Calu3 (cell line): ENCODE measurements around the gene CUEDC1. TPM values are rescaled to one million over a fixed set of nuclear protein-coding genes. Genes with fewer than 3 reads are reported as not detected.

Source experiments
- BruUV-seq: library from RNA; stranded (reverse); fragments of 400-500 nt; replicated peaks from 2 replicates; lab custom pipeline; 2021; lab: Mats Ljungman, UMichigan
- CTCF ChIA-PET: fragments of 300-600 bp; sonication (Branson Sonifier 250); formaldehyde crosslinking; loops from one replicate; lab custom pipeline; 2022; ENCODE audit warnings: antibody characterized with exemption; lab: Charles Lee
- DNase-seq: peaks from one replicate; pipeline ENCODE4 v3.0.0; 2022
- H3K27ac Mint-ChIP-seq: one replicate; pipeline ENCODE4 v1.8.0; 2022; ENCODE audit warnings: mixed read lengths; ENCODE audit not compliant: unreplicated experiment
- H3K27me3 Mint-ChIP-seq: one replicate; pipeline ENCODE4 v1.8.0; 2022; ENCODE audit warnings: mixed read lengths; ENCODE audit not compliant: unreplicated experiment
- H3K36me3 Mint-ChIP-seq: one replicate; pipeline ENCODE4 v1.8.0; 2022; ENCODE audit warnings: mild to moderate bottlenecking, moderate library complexity, mixed read lengths; ENCODE audit not compliant: insufficient read depth, unreplicated experiment
- H3K4me1 Mint-ChIP-seq: one replicate; pipeline ENCODE4 v1.8.0; 2022; ENCODE audit warnings: mild to moderate bottlenecking, low read depth, mixed read lengths; ENCODE audit not compliant: unreplicated experiment
- H3K4me3 Mint-ChIP-seq: one replicate; pipeline ENCODE4 v1.8.0; 2022; ENCODE audit warnings: mild to moderate bottlenecking, low read depth, moderate library complexity, mixed read lengths; ENCODE audit not compliant: unreplicated experiment
- H3K9me3 Mint-ChIP-seq: one replicate; pipeline ENCODE4 v1.8.0; 2022; ENCODE audit warnings: low read depth, mixed read lengths; ENCODE audit not compliant: unreplicated experiment
- CTCF ChIP-seq: fragments of 200-600 bp; IDR thresholded peaks from one replicate; pipeline ENCODE4 v1.8.0; 2022; ENCODE audit warnings: antibody characterized with exemption; ENCODE audit not compliant: unreplicated experiment
- intact Hi-C: fragments of 100-400 bp; cut with micrococcal nuclease; formaldehyde crosslinking; loops from one replicate; pipeline ENCODE4 v1.10.0; 2022; ENCODE audit not compliant: unreplicated experiment
- total RNA-seq: library from RNA; stranded (reverse); gene quantifications from 2 replicates; pipeline ENCODE4 v1.2.3, GENCODE V29; 2022

CUEDC1 gene
- total RNA-seq, 1 experiment from 2014 or later = 30.9 TPM

- no peak for TF ChIP-seq CTCF
- Mint-ChIP-seq H3K9me3 (no peaks in the 10 kb centered on the region), H3K27me3 (no peaks in the 10 kb centered on the region), H3K4me3 (no peak overlapping the region), H3K4me1 (peaks cover 7% of the 10 kb centered on the region), H3K27ac (no peak overlapping the region), H3K36me3 (peaks cover 12% of the 10 kb centered on the region)
- intact Hi-C loops = no loop called here
- CTCF ChIA-PET = no interaction called here
- no peak for DNase-seq
- BruUV-seq = no TSS peak
Observed at GRCh38 chr17:57885148-57885915, 69.9 kb downstream of the CUEDC1 start.

GRCh38 chr17:57881783-57882351 is 73.3 kb downstream of the CUEDC1 start:
- CTCF ChIA-PET = no interaction called here
- BruUV-seq = no TSS peak
- peaks cover 18% of the 10 kb centered on the region for H3K4me1 Mint-ChIP-seq
- no peaks in the 10 kb centered on the region for H3K27me3 Mint-ChIP-seq
- peaks cover 22% of the 10 kb centered on the region for H3K36me3 Mint-ChIP-seq
- no peak overlapping the region for H3K4me3 Mint-ChIP-seq
- TF ChIP-seq CTCF = no peak
- intact Hi-C loops = no loop called here
- no peaks in the 10 kb centered on the region for H3K9me3 Mint-ChIP-seq
- no peak overlapping the region for H3K27ac Mint-ChIP-seq
- no peak for DNase-seq

- no TSS peak for BruUV-seq
- H3K4me1 Mint-ChIP-seq = peaks cover 23% of the 10 kb centered on the region
- intact Hi-C loops = no loop called here
Observed at GRCh38 chr17:57881143-57881542, 74.1 kb downstream of the CUEDC1 start.

GRCh38 chr17:57880086-57880456 is 75.1 kb downstream of the CUEDC1 start:
- no peaks in the 10 kb centered on the region for H3K9me3 Mint-ChIP-seq
- CTCF ChIA-PET = interaction anchor here (1.2 to 1.8 kb wide), 3 partner anchors 13 to 23 kb away, joined by 5 to 8 read pairs (median 6); no protein-coding TSS in a partner anchor
- H3K27ac Mint-ChIP-seq = peak overlapping the region; percentile 72
- peaks cover 29% of the 10 kb centered on the region for H3K4me1 Mint-ChIP-seq
- H3K4me3 Mint-ChIP-seq = no peak overlapping the region
- intact Hi-C loops = no loop called here
- no TSS peak for BruUV-seq
- H3K27me3 Mint-ChIP-seq = no peaks in the 10 kb centered on the region
- DNase-seq = no peak
- H3K36me3 Mint-ChIP-seq = peaks cover 22% of the 10 kb centered on the region
- TF ChIP-seq CTCF = no peak

More at GRCh38 chr17:57881143-57881542, 74.1 kb downstream of the CUEDC1 start:
- H3K27ac Mint-ChIP-seq = no peak overlapping the region
- TF ChIP-seq CTCF = no peak
- no peak overlapping the region for H3K4me3 Mint-ChIP-seq
- peaks cover 22% of the 10 kb centered on the region for H3K36me3 Mint-ChIP-seq
- CTCF ChIA-PET = no interaction called here
- no peak for DNase-seq
- no peaks in the 10 kb centered on the region for H3K9me3 Mint-ChIP-seq
- H3K27me3 Mint-ChIP-seq = no peaks in the 10 kb centered on the region
